Stomach (tissue), 4 donors: ENCODE measurements around the gene PDLIM3.

Experiments used
- EP300 ChIP-seq: sonication (generic); formaldehyde crosslinking; IDR thresholded peaks from one replicate; pipeline ENCODE4 v1.6.1; 2017; ENCODE audit warnings: antibody characterized with exemption
- POLR2A ChIP-seq, 4 donors: fragments of 450-650 bp; IDR thresholded peaks; one replicate each; pipeline ENCODE4 v1.6.1; 2016; ENCODE audit warnings: antibody characterized with exemption in 4 of 4, control low read depth in 2 of 4, mild to moderate bottlenecking in 1 of 4, moderate library complexity in 1 of 4
- POLR2AphosphoS5 ChIP-seq, 3 donors: sonication (generic); formaldehyde crosslinking; IDR thresholded peaks; one replicate each; pipeline ENCODE4 v1.6.1; 2016; ENCODE audit warnings: antibody characterized with exemption in 3 of 3
- TF ChIP-seq, protein P1 (sequence below), 7 experiments: fragments of 450-650 bp in 4 of 7; fragments of 200-600 bp in 3 of 7; sonication (generic) in 3 of 7; IDR thresholded peaks; one replicate each; pipeline ENCODE4 v1.5.1; 2016 to 2019; ENCODE audit warnings: antibody characterized with exemption in 7 of 7, control low read depth in 2 of 7, mild to moderate bottlenecking in 1 of 7

GRCh38 chr4:185467101-185467500 is 68.2 kb downstream of the PDLIM3 start:
- TF ChIP-seq POLR2A (IDR thresholded peaks at IDR 0.05), result no peak
- TF ChIP-seq, protein P1, sequence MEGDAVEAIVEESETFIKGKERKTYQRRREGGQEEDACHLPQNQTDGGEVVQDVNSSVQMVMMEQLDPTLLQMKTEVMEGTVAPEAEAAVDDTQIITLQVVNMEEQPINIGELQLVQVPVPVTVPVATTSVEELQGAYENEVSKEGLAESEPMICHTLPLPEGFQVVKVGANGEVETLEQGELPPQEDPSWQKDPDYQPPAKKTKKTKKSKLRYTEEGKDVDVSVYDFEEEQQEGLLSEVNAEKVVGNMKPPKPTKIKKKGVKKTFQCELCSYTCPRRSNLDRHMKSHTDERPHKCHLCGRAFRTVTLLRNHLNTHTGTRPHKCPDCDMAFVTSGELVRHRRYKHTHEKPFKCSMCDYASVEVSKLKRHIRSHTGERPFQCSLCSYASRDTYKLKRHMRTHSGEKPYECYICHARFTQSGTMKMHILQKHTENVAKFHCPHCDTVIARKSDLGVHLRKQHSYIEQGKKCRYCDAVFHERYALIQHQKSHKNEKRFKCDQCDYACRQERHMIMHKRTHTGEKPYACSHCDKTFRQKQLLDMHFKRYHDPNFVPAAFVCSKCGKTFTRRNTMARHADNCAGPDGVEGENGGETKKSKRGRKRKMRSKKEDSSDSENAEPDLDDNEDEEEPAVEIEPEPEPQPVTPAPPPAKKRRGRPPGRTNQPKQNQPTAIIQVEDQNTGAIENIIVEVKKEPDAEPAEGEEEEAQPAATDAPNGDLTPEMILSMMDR (IDR thresholded peaks at IDR 0.05), result no peak
- TF ChIP-seq POLR2AphosphoS5 (IDR thresholded peaks at IDR 0.05), result no peak
- TF ChIP-seq EP300, result no peak
